HFF-Myc (cell line): ENCODE data around the gene CLTCL1.
A peak's percentile ranks its signal among the peaks of the same experiment; 100 is the strongest.

ENCODE experiments used
- DNase-seq: peaks from one replicate; pipeline ENCODE4 v3.0.0-alpha.2; 2011; ENCODE audit warnings: low read depth; ENCODE audit errors: extremely low read depth
- H3K4me3 ChIP-seq: replicated peaks from 2 replicates; pipeline ENCODE4 v1.5.1; 2011; ENCODE audit warnings: low read depth, mild to moderate bottlenecking, control low read depth, low read length
- CTCF ChIP-seq: IDR thresholded peaks from 2 replicates; pipeline ENCODE4 v1.5.1; 2012; ENCODE audit warnings: mild to moderate bottlenecking, low read depth, low read length, control low read depth; ENCODE audit errors: missing control alignments

CLTCL1 gene

GRCh38 chr22:19180234-19180633, 111.3 kb downstream of the CLTCL1 start:
- no peak overlapping the region for H3K4me3 ChIP-seq
- no peak for DNase-seq
- no peak for TF ChIP-seq CTCF

GRCh38 chr22:19179497-19180048, 111.9 kb downstream of the CLTCL1 start:
- no peak for DNase-seq
- peak; percentile 73 for TF ChIP-seq CTCF
- peak overlapping the region; percentile 71 for H3K4me3 ChIP-seq

GRCh38 chr22:19178657-19179496, 112.6 kb downstream of the CLTCL1 start, which contains the start of gene SLC25A1:
SLC25A1 (minus strand) TSS chr22:19178736; CDS start chr22:19178673, 63 bp downstream.
- H3K4me3 ChIP-seq, result peak within 1 kb of the TSS; percentile 71
- no peak for TF ChIP-seq CTCF
- no peak for DNase-seq

- no peak for DNase-seq
Measured at GRCh38 chr22:19178065-19178656, 113.4 kb downstream of the CLTCL1 start.

GRCh38 chr22:19177164-19178064, 114.1 kb downstream of the CLTCL1 start:
- TF ChIP-seq CTCF, result no peak
- H3K4me3 ChIP-seq, result peak overlapping the region; percentile 71
- DNase-seq, result no peak

More at GRCh38 chr22:19178065-19178656, 113.4 kb downstream of the CLTCL1 start:
- no peak for TF ChIP-seq CTCF
- H3K4me3 ChIP-seq, result peak overlapping the region; percentile 71

- no peak for TF ChIP-seq CTCF
- no peak for DNase-seq
- peak overlapping the region; percentile 71 for H3K4me3 ChIP-seq
Measured at GRCh38 chr22:19176732-19177131, 114.8 kb downstream of the CLTCL1 start.
